ENCODE results near the gene RABGAP1L.

DNA sequence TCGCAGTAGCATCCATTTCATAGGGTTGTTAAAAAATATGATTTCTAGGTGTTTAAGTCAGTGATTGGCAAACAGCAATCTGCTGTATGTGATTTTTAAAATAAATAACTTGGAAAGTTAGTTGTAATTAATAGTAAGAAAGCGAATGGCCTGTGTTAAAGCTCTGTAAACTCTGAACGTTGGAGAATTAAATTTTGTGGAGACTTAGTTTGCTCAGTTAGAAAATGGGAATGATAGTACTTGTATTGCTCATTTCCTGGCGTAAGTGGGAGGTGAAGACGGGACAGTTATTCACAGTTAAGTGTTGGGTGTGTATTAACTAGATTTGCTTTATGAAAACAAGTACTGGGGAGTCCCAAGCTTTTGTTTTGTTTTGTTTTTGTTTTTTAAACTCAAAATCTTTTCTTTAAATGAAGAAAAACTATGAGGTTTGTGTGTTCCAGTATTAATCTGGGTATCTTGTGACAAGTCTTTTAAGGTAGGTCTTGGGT lies 841.4 kb downstream of the RABGAP1L start:
- TF ChIP-seq, protein P1, sequence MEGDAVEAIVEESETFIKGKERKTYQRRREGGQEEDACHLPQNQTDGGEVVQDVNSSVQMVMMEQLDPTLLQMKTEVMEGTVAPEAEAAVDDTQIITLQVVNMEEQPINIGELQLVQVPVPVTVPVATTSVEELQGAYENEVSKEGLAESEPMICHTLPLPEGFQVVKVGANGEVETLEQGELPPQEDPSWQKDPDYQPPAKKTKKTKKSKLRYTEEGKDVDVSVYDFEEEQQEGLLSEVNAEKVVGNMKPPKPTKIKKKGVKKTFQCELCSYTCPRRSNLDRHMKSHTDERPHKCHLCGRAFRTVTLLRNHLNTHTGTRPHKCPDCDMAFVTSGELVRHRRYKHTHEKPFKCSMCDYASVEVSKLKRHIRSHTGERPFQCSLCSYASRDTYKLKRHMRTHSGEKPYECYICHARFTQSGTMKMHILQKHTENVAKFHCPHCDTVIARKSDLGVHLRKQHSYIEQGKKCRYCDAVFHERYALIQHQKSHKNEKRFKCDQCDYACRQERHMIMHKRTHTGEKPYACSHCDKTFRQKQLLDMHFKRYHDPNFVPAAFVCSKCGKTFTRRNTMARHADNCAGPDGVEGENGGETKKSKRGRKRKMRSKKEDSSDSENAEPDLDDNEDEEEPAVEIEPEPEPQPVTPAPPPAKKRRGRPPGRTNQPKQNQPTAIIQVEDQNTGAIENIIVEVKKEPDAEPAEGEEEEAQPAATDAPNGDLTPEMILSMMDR (IDR thresholded peaks at IDR 0.05) = no peak
- TF ChIP-seq POLR2AphosphoS5 (IDR thresholded peaks at IDR 0.05) (no peak), POLR2A (IDR thresholded peaks at IDR 0.05; ENCODE audit: low read depth) (no peak)
